Stimulated activated CD8-positive, alpha-beta memory T cell treated with anti-CD3 and anti-CD28 coated beads, Interleukin-15, amount 100 ng/mL, for 24 hours (primary cell): ENCODE data around the gene FNDC10.

Experiments
- DNase-seq: peaks from one replicate; pipeline ENCODE4 v3.0.0-alpha.2; 2020; ENCODE audit warnings: low read depth

The FNDC10 gene

DNA sequence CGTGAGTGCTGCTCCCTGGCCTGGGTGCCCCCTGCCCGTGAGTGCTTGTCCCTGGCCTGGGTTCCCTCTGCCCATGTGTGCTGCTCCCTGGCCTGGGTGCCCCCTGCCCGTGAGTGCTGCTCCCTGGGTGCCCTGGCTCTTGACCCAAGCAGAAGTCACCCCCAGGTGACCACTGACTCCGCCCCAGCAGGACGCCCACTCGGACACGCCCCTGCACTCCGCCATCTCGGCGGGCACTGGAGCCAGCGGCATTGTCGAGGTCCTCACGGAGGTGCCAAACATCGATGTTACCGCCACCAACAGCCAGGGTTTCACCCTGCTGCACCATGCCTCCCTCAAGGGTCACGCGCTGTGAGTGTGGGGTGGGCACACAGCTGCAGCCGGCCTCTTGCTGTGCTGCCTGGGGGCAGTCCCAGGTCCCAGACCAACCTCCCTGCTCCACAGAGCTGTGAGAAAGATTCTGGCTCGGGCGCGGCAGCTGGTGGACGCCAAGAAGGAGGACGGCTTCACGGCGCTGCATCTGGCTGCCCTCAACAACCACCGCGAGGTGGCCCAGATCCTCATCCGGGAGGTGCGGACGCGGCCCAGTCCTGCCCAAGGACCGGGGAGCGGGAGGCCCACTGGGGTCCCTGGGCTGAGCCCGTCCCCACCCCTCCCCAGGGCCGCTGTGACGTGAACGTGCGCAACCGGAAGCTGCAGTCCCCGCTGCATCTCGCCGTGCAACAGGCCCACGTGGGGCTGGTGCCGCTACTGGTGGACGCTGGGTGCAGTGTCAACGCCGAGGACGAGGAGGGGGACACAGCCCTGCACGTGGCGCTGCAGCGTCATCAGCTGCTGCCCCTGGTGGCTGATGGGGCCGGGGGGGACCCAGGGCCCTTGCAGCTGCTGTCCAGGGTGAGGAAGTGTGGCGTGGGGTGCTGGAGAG lies 28.2 kb upstream of the FNDC10 start:
- no peak for DNase-seq

DNA sequence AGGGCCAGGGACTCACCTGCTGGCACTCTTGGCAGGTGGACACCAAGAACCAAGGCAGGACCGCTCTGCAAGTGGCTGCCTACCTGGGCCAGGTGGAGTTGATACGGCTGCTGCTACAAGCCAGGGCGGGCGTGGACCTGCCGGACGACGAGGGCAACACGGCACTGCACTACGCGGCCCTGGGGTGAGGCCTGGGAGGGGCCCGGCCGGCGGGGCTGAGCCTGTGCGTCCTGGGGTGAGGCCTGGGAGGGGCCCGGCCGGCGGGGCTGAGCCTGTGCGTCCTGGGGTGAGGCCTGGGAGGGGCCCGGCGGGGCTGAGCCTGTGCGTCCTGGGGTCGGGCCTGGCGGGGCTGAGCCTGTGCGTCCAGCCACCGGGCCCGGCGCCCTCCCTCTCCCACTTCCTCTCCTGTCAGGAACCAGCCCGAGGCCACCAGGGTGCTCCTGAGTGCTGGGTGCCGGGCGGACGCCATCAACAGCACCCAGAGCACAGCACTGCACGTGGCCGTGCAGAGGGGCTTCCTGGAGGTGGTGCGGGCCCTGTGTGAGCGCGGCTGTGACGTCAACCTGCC lies 27.4 kb upstream of the FNDC10 start:
- DNase-seq, result no peak

DNA sequence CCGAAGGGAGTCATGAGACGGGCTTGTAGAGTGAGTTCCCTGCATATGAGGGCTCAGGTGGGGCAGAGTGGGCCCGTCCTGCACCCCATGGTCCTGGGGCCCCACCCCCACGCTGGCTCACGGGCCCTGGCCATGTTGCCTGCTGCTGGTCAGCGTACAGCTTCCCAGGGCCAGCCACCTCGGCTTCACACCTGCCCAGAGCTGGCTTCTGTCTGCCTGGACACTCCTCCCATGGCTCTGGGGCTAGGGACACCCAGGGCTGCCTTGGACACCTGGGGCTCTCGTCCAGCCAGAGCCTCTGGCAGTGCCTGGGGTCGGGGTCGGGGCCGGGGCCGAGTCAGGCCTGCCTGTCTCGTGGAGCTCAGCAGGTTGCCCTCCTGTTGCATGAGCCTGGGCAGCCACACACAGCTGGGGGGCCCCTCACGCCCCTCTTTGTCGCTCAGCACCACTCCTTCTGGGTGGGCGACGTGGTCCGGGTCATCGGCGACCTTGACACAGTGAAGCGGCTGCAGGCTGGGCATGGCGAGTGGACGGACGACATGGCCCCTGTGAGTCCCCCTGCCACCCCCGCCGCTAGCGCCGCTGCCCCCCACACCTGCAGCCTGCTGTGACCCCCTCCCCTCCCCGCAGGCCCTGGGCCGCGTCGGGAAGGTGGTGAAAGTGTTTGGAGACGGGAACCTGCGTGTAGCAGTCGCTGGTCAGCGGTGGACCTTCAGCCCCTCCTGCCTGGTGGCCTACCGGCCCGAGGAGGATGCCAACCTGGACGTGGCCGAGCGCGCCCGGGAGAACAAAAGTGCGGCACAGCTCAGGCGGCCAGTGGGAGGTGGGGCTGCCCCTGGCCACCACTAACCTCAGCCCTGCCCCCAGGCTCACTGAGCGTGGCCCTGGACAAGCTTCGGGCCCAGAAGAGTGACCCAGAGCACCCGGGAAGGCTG lies 26.5 kb upstream of the FNDC10 start:
- DNase-seq, result no peak

DNA sequence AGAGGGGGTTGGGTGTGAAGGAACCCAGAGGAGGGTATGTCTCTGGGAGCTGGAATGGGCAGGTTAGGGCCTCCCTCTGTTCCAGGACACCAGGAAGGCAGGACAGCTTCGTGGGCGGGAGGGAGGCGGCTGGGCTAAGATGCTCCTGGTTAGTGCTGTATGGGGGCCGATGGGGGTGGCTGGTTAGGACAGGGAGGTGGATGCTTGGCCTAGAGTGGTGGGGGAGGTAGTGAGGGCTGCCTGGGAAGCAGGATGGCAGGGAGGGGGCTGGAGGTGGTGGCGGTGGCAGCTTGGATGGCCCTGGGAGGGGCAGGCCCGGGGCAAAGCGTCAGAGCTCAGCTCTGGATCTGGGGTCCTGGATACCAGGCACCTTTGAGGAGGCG lies 25.9 kb upstream of the FNDC10 start:
- DNase-seq, result no peak

DNA sequence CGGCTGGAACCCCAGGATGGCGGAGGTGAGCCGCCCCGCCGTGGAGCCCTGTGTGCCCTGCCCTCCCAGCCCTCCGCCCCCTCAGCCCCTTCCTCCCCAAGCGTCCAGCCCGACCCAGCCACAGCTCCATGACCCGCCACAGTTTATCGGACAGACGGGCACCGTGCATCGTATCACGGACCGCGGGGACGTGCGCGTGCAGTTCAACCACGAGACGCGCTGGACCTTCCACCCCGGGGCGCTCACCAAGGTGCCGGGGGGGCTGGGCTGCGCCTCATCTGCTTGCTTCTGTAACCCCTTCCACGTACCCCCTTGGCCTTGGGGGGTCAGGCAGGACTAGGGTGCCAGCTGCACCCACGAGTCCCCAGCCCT lies 25.5 kb upstream of the FNDC10 start:
- DNase-seq, result no peak

DNA sequence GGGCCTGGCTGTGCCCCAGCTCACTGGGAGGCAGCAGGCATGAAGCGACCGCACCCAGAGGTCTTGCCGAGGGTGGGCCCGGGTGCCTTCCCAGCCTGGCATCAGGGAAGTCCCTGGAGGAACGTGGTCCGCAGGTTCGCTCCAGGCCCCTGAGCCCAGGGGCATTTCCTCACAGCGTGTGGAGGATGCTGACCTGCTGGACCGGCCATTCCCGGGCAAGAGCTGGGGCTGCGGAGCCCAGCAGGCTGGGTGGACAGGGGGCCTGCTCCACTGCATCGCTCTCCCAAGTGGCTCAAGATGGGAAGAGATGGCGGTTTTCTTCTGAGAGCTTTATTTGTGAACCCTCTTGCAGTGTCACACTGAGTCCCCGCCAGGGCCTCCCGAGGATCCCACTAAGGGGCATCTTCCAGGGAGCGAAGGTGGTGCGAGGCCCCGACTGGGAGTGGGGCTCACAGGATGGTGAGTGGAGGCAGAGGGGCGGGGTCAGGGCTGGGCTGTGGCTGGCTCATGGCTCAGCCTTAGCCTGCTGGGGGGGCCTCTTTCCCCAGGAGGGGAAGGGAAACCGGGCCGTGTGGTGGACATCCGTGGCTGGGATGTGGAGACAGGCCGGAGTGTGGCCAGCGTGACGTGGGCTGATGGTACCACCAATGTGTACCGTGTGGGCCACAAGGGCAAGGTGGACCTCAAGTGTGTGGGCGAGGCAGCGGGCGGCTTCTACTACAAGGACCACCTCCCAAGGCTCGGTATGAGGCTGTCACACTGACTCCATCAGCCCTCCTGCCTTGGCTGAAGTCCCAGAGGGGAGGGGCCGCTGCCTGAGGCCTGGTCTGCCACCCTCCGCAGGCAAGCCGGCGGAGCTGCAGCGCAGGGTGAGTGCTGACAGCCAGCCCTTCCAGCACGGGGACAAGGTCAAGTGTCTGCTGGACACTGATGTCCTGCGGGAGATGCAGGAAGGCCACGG lies 24.8 kb upstream of the FNDC10 start:
- no peak for DNase-seq

DNA sequence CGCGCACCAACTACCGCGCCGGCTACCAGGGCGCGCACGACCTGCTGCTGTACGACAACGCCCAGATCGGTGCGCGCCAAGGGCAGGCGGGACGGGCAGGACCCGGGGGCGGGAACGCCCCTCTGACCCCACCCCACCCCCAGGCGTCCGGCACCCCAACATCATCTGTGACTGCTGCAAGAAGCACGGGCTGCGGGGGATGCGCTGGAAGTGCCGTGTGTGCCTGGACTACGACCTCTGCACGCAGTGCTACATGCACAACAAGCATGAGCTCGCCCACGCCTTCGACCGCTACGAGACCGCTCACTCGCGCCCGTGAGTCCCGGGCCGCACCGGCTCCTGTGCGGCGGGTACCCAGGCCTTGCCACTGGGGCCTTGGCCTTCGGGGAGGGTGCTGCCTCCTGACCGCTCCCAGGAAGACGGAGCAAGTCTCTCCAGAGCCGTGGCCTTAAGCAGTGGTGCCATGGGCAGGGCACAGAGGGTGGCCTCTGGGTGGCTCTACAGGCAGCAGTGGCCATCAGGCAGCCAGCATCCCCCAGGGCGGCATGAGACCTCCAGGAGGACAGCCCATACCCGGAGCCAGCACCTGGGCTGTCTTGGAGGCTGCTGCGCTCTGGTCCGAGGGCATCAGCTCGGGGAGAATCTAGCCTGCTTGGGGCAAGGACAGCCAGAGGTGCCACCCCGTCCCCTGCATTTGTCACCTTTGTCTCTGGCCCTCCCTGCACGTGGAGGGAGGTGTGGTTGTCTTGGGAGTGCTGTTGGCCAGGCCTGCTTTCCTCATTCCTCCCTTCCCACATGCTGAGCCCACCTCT lies 23.9 kb upstream of the FNDC10 start:
- no peak for DNase-seq

DNA sequence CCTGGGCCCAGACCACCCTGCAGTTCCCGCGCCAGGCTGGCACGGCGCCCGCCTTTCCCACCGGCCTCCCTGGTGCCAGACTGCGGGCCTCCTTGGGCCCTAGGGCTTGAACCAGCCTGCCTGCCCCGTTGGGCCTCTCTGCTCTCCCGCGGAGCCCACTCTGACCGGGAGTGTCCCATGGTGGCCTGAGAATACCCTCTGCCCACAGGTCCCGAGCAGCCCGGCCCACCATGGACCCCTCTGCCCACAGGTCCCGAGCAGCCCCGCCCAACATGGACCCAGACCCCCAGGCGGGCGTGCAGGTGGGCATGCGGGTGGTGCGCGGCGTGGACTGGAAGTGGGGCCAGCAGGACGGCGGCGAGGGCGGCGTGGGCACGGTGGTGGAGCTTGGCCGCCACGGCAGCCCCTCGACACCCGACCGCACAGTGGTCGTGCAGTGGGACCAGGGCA lies 23.3 kb upstream of the FNDC10 start:
- DNase-seq, result no peak

DNA sequence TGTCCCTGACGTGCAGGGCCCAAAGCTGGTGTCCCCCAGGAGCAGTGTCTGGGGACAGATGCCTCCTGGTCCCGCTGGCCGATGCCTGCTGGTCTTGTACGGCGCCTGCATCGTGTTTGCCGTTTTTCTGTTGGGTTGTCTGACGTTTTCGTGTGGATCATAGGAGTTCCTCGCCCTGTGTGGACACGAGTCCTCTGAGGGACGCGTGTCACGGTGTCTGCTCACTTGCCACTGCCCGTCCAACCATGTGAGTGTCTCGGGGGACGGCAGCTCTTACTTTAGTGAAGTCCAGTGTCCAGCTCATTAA lies 22.8 kb upstream of the FNDC10 start:
- no peak for DNase-seq

DNA sequence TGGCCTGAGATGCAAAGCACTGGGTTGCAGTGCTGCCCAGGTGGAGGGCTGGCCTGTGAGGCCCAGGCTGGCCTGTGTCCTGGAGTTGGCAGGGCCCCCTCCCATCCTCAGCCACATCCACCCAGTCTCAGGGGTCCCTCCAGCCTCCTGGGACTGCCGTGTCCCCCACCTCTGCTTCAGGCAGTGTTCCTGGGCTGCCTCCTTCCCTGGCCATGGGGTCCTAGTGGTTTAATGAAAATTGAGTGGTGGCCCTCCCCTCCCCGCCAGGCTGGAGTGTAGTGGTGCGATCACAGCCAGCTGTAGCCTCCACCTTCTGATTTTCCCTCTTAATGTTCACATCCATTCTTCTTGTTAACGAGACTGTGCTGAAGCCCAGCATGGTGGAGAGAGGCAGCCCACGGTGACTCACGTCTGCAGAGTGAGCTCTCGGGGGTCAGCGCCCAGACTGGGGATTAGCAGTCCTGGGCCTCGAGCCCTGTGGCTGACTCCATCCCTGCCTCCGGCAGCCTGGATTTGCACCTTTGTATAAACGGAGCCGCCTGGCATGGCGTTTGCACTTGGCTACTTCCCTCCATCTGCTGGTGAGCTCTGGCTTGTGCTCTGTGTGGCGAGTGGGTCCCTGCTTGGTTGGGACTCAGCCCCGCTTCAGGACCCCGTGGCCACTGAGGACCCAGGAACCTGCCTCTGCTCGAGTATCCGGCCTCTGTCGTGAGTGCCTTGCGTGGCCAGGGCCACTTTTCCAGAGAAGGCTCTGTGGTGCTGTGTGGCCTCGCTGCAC lies 22.3 kb upstream of the FNDC10 start:
- no peak for DNase-seq

DNA sequence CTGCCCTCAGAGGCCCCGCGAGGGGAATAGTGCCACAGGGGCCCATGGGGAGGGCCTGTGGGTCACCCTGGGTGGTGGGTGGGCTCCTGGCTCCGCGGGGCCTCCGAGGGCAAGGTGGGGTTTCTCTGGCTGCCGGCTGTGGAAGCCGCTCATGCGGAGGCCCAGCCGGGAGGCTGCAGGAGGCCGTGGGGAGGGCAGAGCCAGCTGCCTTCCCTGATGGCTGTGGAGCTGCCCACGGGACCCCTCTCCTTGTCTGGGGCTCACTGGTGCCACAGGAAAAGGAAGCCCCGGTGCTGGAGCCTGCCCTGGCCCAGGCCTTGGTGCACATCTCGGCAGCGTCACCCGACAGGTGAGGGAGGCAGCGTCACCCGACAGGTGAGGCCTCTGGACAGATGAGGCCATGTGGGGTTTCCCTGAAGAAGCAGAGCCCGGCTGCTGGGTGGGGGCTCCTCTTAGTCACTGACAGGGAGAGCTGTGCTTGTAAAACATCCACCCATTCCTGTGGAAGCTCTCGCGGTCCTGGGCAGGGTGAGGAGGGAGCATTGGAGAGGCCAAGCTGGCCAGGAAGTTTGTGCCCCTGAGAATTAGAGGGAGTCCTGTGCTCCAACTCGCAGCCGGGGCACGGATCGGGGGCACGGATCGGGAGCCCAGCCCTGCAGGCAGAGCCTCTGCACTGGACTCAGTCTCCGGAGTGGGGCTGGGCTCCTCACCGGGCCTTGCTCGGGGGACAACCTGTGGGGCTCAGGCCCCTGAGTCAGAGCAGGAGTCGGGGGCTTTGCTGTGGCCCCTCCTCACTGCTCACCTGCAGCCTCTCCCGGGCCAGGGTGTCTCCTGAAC lies 21.5 kb upstream of the FNDC10 start:
- DNase-seq, result no peak

DNA sequence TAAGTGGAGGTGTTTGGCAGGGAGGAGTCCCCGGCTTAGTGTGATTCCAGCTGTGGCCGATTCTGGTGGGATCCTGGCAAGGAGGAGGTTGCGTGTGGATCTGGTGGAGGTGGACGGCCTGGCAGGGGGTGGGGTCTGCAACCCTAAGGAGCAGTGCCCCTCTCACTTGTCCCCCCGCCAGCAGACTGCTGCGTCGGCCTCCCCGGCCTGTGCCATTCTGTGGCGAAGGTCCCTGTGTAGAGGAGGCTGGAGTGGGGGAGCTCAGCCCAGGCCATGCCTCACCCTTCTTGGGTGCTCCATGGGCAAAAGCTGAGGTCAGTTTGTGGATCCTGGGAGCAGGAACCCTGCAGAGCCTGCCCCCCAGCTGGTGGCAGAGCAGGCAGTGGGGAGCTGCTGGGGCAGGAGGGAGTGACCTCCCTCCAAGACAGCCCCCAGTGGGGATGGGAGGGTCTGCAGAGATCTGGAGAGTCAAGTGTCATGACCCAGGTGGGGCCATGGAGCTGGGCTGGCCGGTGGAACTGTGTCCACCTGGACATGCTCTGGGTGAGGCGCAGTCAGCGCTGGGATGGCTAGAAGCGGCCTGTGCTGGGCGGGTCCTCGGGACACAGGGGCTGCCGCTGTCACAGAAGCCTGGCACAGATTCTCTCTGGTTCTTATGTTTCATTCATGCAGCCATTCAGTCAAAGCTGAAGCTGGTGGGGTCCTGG lies 20.7 kb upstream of the FNDC10 start:
- DNase-seq, result no peak

DNA sequence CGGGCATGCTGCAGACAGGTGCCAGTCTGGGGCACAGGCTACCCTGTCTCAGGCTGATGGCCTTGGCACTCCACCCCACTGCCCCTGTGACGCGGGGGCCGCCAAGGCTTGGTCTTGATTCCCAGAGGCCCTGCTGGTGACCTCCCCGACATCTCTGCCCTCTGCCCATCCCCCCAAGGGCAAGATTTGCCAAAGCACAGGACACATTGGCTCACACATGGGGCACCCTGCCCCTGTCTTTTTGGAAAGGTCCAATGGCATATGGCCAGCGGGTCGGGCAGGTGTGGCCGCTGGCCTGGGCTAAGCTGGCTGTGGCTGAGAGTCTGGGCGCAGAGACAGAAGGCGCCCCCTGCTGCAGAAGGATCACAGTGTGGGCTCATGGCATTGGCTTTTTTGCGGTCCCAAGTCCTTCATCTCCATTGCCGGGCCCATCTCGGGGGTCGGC lies 20.0 kb upstream of the FNDC10 start:
- DNase-seq, result no peak

DNA sequence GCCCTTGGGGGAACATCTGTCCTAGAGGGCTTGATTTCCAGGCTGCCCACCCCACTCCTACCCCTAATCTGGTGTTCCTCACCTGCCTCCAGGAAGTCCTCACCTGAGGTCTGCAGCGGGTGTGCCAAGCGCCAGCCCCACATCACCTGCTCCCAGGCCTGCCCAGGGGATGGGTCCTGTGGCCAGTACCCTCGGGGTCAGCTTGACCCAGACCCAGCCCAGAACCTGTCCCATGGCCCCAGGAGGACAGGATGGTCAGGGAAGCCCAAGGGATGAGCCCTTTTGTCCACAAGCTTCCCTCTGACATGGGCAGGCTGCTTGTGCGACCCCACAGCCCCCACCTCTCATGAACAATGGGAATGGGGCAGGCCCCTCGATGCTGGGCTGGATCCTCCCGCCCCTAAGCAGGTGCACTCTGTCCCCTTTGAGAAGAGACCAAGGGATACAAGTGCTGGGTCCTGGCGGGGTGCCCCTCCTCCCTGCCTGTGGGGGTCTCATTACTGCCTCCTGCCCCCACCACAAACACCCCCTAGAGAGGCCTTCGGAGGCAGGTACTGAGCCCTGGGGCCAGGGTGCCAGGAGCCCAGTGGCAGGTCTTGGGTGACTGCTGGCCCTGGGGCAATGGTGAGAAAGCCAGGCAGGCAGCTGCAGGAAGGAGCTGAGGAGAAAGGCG lies 18.6 kb upstream of the FNDC10 start:
- DNase-seq, result no peak

DNA sequence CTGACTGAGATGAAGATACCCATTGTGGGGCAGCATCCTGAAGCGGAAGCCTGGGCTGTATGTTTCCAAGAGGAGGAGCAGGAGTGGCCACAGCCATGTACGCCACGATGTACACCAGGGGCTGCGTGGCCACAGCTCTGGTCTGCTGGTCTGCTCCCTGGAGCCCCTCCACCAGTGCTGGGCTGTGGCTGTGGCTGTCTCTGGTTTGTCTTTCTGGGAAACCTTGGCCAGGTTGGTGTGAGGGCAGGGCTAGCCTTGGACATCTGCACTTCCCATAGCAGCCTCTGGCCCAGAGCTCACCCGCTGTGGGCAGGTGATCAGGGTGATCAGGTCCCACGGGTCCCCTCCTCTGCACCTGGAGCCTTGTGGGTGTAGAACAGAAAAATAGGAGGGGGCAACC lies 18.0 kb upstream of the FNDC10 start:
- no peak for DNase-seq

DNA sequence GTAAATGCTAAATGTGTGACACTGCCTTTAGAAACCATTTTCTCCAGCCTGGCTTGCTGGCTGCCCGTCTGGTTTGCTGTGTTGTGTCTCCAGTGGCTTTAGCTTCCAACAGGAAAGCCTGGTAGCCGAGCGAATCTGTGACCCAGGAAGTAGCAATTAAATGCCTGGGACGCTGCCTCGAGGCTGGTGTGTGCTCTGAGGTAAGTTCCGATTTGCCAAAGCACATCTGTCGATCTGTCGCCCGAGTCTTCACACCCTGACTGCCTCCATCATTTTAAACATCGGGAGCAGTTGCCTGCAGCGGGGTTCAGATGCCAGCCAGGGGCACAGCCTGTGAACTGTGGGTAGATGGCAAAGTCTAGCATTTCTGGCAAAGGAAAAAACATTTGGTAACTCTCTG lies 17.6 kb upstream of the FNDC10 start:
- no peak for DNase-seq

DNA sequence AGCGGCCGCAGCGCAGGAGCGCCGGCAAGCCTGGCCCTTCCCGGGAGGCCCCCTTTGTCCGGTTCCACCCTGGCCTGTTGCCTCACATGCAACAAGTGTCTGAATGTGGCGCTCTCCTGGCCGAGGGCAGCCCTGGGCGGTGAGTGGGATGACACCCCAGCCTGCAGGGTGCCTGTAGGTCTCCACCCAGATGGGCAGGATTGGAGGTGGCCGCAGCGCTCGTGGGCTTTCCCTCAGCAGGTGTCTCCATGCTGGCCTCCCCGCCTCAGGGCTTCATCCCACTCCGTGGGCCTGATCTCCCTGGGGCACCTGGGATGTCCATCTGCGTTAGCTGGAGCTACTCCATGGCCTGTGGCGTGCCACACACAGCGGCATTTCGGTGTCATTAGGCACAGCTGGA lies 16.9 kb upstream of the FNDC10 start:
- no peak for DNase-seq
